Panc1 (cell line): ENCODE measurements around the gene WDR6. TPM values are rescaled to one million over a fixed set of nuclear protein-coding genes. Genes with fewer than 3 reads are reported as not detected.

Experiments
- ATAC-seq: fragments of 200-7000 bp; cut with Tn5 transposase; 2 replicates; pipeline ENCODE4 v1.9.1; 2020; ENCODE audit warnings: mild to moderate bottlenecking, moderate library complexity
- BruUV-seq: library from RNA; stranded (reverse); fragments of 400-500 nt; replicated peaks from 2 replicates; lab custom pipeline; 2021; lab: Mats Ljungman, UMichigan
- CTCF ChIA-PET: fragments of 300-600 bp; sonication (Branson Sonifier 250); formaldehyde crosslinking; loops from one replicate; lab custom pipeline; 2022; ENCODE audit warnings: antibody characterized with exemption; lab: Charles Lee
- POLR2A ChIA-PET: fragments of 300-600 bp; sonication (Branson Sonifier 250); formaldehyde crosslinking; loops from one replicate; lab custom pipeline; 2022; ENCODE audit warnings: antibody characterized with exemption; lab: Charles Lee
- DNase-seq: peaks from one replicate; pipeline ENCODE4 v3.0.0-alpha.2; 2010; ENCODE audit warnings: low read depth, low spot score
- H3K27ac ChIP-seq: 2 replicates; pipeline ENCODE4 v1.5.1; 2011; ENCODE audit warnings: mild to moderate bottlenecking, low read length, inconsistent platforms
- H3K27me3 ChIP-seq: fragments of 200-500 bp; sonication (Bioruptor generic); 2 replicates; pipeline ENCODE4 v1.6.0; 2014; ENCODE audit warnings: low read length, inconsistent platforms; ENCODE audit not compliant: control insufficient read depth, insufficient read depth
- H3K36me3 ChIP-seq: fragments of 200-500 bp; sonication (Bioruptor generic); 2 replicates; pipeline ENCODE4 v1.5.1; 2014; ENCODE audit warnings: inconsistent platforms, mild to moderate bottlenecking, low read length, moderate library complexity; ENCODE audit not compliant: control insufficient read depth, insufficient read depth
- H3K4me1 ChIP-seq: 2 replicates; pipeline ENCODE4 v1.5.1; 2011; ENCODE audit warnings: inconsistent platforms, mild to moderate bottlenecking, low read length, moderate library complexity; ENCODE audit not compliant: control insufficient read depth, insufficient read depth
- H3K4me3 ChIP-seq, 2 experiments: 2 replicates each; pipeline ENCODE4 v1.5.1; 2011 to 2012; ENCODE audit warnings: low read depth in 2 of 2, low read length in 2 of 2, mild to moderate bottlenecking in 2 of 2, inconsistent platforms in 1 of 2, moderate library complexity in 1 of 2
- H3K9me3 ChIP-seq: fragments of 200-500 bp; sonication (Bioruptor generic); 2 replicates; pipeline ENCODE4 v1.5.1; 2014; ENCODE audit warnings: low read depth, mild to moderate bottlenecking, inconsistent platforms, low read length, moderate library complexity; ENCODE audit not compliant: control insufficient read depth, insufficient read depth
- POLR2AphosphoS5 ChIP-seq: IDR thresholded peaks from 2 replicates; pipeline ENCODE4 v1.6.1; 2012; ENCODE audit warnings: mild to moderate bottlenecking, low read depth, low read length, moderate library complexity
- SIN3A ChIP-seq: IDR thresholded peaks from 2 replicates; pipeline ENCODE4 v1.6.1; 2012; ENCODE audit warnings: low read depth, mild to moderate bottlenecking, low read length, moderate library complexity, borderline replicate concordance; ENCODE audit not compliant: insufficient read depth
- TCF7L2 ChIP-seq: IDR thresholded peaks from 2 replicates; pipeline ENCODE4 v1.6.1; 2011; ENCODE audit warnings: mild to moderate bottlenecking, low read depth, low read length, inconsistent platforms
- in situ Hi-C: cut with HindIII; loops from 2 replicates; pipeline ENCODE4 v1.10.0; 2016; ENCODE audit warnings: low sequenced_read_pairs, low pct_unique_long_range_greater_than_20kb
- intact Hi-C: fragments of 100-400 bp; cut with micrococcal nuclease; formaldehyde crosslinking; loops from one replicate; pipeline ENCODE4 v1.10.0; 2022; ENCODE audit not compliant: unreplicated experiment
- total RNA-seq: library from RNA; stranded (reverse); gene quantifications from one replicate; pipeline ENCODE4 v1.2.1, GENCODE V29; 2021; ENCODE audit not compliant: unreplicated experiment
- TF ChIP-seq, protein P1 (sequence below): fragments of 450-650 bp; IDR thresholded peaks from 2 replicates; pipeline ENCODE4 v1.5.1; 2017; ENCODE audit warnings: mild to moderate bottlenecking
- TF ChIP-seq, protein P2 (sequence below), 2 experiments: IDR thresholded peaks; 2 replicates each; pipeline ENCODE4 v1.6.1; 2011 to 2012; ENCODE audit warnings: low read depth in 2 of 2, control low read depth in 1 of 2, low read length in 1 of 2, mild to moderate bottlenecking in 1 of 2, moderate library complexity in 1 of 2; ENCODE audit not compliant: insufficient read depth in 1 of 2

WDR6 gene
- total RNA-seq, 1 experiment from 2014 or later: 142 TPM

DNA sequence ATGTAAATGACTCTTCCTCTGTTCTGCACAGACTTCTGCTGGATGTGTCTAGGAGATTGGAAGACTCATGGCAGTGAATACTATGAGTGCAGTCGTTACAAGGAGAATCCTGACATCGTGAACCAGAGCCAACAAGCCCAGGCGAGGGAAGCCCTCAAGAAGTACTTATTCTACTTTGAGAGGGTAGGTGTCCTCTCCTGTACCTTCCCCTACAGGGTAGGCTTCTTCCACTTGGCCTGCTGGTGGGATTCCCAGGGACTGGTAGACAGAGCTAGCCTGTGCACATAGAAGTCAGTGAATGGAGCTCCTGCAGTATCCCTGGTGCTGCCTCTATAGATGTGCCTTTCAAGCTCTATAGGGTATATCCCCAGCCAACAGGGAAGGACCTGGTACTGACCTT lies 27.7 kb upstream of the WDR6 start:
- Histone ChIP-seq H3K9me3 (no peaks in the 10 kb centered on the region), H3K27ac (no peak overlapping the region), H3K36me3 (peaks cover 8% of the 10 kb centered on the region), H3K27me3 (no peaks in the 10 kb centered on the region), H3K4me1 (no peaks in the 10 kb centered on the region), H3K4me3 (no peak overlapping the region)
- ATAC-seq (no peak), DNase-seq (no peak)
- BruUV-seq: no TSS peak
- in situ Hi-C loops (no loop called here), intact Hi-C loops (no loop called here)
- ChIA-PET CTCF (no interaction called here), POLR2A (no interaction called here)
- TF ChIP-seq SIN3A: no peak
- TF ChIP-seq POLR2AphosphoS5: no peak
- TF ChIP-seq TCF7L2: no peak

DNA sequence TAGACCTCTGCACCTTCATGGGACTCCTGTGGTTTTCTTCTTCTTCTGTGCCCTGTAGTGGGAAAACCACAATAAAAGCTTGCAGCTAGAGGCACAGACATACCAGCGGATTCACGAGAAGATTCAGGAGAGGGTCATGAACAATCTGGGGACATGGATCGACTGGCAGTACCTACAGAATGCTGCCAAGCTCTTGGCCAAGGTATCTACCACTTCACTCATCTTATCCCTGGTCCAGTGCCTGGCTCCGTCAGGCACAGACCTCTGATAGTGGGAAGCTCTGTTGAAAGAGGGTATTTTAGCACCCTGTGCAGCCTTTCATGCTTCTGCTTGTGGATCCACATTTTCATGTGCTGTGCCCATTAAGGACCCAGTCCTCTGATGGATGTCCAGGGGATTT lies 26.9 kb upstream of the WDR6 start:
- ChIA-PET CTCF (no interaction called here), POLR2A (no interaction called here)
- H3K36me3 ChIP-seq: peaks cover 8% of the 10 kb centered on the region

DNA sequence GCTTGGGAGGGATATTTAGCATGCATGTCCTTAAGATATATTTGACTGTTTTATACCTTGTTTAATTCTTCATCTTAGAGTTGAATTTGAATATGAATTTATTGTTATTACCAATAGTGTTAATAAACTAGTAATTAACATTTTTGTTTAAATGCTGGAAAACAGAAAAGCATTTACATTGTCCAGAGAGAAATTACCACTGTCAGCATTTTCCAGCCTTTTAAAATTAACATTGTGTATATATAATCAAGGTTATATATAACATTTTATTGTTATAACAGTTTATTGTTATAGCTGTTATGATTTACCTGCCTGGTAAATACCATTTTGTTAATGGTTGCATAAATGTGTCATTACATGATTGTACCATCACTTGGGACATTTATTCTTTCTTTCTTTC lies 25.2 kb upstream of the WDR6 start:
- CTCF ChIA-PET: no interaction called here

More for the DNA sequence above, 26.9 kb upstream of the WDR6 start:
- ATAC-seq: no peak
- Histone ChIP-seq H3K9me3 (no peaks in the 10 kb centered on the region), H3K4me3 (no peak overlapping the region), H3K27ac (no peak overlapping the region), H3K27me3 (no peaks in the 10 kb centered on the region), H3K4me1 (no peaks in the 10 kb centered on the region)
- in situ Hi-C loops (no loop called here), intact Hi-C loops (no loop called here)
- DNase-seq: no peak
- TF ChIP-seq POLR2AphosphoS5: no peak
- TF ChIP-seq, protein P1, sequence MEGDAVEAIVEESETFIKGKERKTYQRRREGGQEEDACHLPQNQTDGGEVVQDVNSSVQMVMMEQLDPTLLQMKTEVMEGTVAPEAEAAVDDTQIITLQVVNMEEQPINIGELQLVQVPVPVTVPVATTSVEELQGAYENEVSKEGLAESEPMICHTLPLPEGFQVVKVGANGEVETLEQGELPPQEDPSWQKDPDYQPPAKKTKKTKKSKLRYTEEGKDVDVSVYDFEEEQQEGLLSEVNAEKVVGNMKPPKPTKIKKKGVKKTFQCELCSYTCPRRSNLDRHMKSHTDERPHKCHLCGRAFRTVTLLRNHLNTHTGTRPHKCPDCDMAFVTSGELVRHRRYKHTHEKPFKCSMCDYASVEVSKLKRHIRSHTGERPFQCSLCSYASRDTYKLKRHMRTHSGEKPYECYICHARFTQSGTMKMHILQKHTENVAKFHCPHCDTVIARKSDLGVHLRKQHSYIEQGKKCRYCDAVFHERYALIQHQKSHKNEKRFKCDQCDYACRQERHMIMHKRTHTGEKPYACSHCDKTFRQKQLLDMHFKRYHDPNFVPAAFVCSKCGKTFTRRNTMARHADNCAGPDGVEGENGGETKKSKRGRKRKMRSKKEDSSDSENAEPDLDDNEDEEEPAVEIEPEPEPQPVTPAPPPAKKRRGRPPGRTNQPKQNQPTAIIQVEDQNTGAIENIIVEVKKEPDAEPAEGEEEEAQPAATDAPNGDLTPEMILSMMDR: no peak
- TF ChIP-seq, protein P2, sequence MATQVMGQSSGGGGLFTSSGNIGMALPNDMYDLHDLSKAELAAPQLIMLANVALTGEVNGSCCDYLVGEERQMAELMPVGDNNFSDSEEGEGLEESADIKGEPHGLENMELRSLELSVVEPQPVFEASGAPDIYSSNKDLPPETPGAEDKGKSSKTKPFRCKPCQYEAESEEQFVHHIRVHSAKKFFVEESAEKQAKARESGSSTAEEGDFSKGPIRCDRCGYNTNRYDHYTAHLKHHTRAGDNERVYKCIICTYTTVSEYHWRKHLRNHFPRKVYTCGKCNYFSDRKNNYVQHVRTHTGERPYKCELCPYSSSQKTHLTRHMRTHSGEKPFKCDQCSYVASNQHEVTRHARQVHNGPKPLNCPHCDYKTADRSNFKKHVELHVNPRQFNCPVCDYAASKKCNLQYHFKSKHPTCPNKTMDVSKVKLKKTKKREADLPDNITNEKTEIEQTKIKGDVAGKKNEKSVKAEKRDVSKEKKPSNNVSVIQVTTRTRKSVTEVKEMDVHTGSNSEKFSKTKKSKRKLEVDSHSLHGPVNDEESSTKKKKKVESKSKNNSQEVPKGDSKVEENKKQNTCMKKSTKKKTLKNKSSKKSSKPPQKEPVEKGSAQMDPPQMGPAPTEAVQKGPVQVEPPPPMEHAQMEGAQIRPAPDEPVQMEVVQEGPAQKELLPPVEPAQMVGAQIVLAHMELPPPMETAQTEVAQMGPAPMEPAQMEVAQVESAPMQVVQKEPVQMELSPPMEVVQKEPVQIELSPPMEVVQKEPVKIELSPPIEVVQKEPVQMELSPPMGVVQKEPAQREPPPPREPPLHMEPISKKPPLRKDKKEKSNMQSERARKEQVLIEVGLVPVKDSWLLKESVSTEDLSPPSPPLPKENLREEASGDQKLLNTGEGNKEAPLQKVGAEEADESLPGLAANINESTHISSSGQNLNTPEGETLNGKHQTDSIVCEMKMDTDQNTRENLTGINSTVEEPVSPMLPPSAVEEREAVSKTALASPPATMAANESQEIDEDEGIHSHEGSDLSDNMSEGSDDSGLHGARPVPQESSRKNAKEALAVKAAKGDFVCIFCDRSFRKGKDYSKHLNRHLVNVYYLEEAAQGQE (IDR thresholded peaks at IDR 0.05; ENCODE audit: insufficient read depth in 1 of 2, low read depth in 2 of 2, low read length in 1 of 2): no peak
- no TSS peak for BruUV-seq

More for the DNA sequence above, 25.2 kb upstream of the WDR6 start:
- in situ Hi-C loops: no loop called here
- no peaks in the 10 kb centered on the region for H3K27me3 ChIP-seq
- no peaks in the 10 kb centered on the region for H3K9me3 ChIP-seq
- ATAC-seq: no peak
- no peak overlapping the region for H3K27ac ChIP-seq
- H3K4me3 ChIP-seq: no peak overlapping the region
- POLR2A ChIA-PET: no interaction called here
- TF ChIP-seq, protein P2 (IDR thresholded peaks at IDR 0.05; ENCODE audit: insufficient read depth in 1 of 2, low read depth in 2 of 2, low read length in 1 of 2): no peak
- TF ChIP-seq SIN3A: no peak
- peaks cover 8% of the 10 kb centered on the region for H3K36me3 ChIP-seq
- DNase-seq: no peak
- no peaks in the 10 kb centered on the region for H3K4me1 ChIP-seq
- no TSS peak for BruUV-seq
- intact Hi-C loops: no loop called here
